GM18861 (cell line): ENCODE data around the gene PTPRE.
"Not testable (repeated sequence)": the region's sequence is repeated elsewhere in the genome, so short reads cannot be mapped to it uniquely, and the experiment has no call there.

Source experiments
- ATAC-seq: cut with Tn5 transposase; IDR thresholded peaks from one replicate; pipeline ENCODE4 v1.9.1; 2021; ENCODE audit not compliant: unreplicated experiment

Gene PTPRE

DNA sequence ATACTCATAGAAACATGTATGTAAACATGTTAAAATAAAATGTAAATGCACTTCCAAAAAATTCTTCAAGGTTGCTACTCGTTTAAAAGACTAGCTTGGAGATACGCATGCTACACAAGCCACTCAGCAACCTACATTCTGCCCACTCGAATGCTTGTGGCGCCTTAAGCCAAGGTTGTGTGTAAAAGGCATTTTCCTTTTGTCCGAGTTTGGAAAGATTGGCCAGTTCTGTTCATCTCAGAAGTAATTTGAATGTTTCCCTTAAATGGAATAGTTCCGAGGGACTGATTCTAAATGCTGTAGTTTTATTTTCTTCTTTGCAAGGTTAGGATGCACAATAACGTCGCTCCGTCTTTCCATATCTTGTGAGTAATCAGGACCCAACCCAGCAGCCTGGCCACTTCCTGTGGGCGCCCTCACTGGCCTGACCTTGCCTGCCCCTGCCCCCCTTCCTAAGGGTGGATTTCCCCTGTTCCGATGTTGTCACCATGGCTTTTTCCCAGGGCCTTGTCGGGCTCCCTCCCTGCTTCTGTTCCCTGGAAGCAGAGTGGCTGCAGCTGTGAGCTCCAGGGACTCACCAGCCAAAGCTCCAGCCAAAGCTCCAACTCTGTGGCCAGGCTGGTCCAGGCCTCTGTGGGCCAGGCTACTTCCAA is 70.6 kb downstream of the PTPRE start:
- ATAC-seq: no peak

DNA sequence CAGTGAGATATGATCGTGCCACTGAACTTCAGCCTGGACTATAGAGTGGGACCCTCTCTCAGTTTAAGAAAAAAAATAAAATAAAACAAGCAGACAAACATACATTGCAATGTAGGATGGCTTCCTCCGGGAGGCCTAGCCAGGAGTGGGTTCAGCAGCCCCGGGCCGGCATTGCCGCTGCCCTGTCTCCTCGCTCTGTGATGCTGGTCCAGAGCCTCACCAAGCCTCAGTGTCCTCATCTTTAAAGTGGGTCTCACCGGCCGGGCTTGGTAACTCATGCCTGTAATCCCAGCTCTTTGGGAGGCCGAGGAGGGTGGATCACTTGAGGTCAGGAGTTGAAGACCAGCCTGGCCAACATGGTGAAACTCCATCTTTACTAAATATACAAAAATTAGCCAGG is 71.6 kb downstream of the PTPRE start:
- no peak for ATAC-seq

DNA sequence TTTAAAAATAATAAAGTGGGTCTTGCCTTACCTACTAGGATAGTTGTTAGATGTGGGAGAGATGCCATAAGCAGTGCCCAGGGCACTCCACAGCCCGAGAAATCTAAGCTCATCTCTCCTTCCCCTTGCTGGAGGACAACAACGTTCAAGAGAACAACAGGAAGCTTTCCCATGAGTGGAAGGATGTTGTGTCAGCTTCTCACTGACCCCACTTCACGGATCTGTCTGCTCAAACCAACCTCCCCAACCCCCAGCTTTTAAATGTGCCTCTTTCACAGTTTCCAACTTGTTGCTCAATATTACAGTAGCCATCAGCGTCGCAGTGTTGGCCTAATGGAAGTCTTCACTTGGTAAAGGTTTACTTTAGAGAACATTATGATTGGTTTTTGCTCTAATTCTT is 72.1 kb downstream of the PTPRE start:
- no peak for ATAC-seq

DNA sequence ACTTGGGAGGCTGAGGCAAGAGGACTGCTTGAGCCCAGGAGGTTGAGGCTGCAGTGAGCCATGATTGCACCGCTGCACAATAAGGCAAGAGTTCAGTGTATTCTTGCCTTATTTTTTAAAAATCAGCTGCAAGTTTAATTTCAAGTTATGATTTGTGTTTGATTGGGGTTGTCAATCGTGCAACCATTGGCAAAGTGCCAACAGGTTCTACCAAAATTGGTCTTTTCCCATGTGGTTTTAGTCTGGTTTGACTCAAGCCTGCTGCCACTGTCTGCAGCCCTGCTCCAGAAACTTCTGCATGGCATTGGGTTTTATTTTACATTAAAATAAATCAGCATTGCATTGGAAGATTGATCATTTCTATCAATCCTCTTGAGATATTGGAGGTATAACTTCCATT is 72.7 kb downstream of the PTPRE start:
- no peak for ATAC-seq

DNA sequence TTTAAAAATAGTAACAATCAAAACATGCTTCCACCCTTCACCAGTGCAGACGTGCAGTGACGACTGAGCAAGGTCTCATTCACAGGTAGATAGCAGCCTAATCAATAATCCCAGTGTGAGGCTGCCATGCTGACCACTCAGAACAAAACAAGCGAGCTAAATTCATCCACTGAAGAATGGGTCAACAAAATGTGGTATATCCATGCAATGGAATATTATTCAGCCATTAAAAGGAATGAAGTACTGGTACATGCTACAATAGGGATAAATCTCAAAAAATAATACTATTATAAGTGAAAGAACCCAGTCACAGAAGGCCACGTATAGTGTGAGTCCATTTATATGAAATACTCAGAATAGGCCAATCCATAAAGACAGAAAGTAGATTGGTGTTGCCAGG is 74.0 kb downstream of the PTPRE start:
- no peak for ATAC-seq

DNA sequence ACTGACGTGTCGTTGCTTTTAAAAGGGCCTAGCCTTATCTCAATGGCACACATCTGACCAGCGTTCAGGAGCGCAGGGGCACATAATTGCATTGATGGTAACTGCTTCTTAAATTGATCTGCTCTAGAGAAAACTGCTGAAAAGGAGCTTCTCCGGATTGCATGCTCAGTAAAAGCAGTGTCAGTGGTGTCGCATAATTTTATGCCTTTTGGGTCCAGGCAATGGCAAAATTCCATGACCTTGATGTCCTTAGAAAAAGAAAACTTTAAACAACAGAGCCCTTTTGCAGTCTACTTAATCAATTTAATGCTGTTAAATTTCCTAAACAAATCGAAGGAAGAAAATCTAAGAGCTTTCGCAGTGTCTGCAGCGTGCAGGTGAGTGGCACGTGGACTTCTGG is 75.7 kb downstream of the PTPRE start:
- no peak for ATAC-seq

DNA sequence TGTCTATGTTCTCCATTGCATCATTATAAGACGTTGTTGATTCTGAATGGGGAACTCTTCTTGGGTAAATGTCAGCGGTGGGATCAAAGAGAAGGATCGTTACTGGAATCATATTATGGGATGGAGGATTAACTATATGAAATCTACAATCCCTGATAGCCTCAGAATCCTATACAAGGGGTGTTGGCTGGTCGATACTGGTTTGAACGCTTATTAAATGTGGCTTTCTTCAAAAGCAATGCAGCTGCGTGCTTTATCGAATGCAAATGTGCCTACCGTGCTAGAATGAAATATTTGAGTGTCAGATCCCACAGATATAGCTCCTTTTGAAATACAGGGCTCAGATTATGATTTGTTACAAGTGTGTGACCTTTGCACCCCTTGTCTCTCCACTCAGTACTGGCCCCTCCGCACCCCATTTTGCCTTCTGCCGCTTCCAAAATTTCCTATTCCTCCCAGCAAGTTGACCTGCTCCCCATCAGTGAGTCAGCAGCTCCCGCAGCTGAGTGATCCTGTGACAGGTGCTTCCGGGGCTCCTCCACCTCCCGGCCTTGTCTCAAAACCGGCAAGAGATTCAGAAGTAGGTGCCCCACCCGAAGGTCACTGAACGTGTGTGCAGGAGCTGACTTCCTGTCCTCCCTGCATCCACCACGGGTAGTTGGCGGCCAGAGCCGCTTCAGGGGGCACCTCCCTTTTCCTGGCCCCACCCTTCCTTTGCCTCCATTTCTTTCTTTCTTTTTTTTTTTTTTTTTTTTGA is 76.6 kb downstream of the PTPRE start:
- ATAC-seq: no peak

DNA sequence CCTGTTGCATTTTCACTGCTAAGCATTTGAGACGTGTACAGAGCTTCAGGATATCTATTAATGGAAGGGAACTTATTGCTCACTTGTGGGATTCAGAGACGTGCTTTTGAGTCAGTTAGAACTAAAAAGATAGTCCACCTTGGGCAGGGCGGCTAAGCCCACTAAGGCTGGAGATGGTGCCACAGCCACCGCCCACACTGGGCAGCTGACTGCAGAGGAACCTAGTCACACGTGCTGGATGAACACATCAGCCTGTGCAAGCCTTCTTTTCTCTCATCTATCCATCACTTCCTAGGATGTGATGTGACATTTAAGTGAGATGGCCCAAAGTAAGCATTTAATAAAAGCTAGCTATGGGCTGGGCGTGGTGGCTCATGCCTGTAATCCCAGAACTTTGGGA is 78.0 kb downstream of the PTPRE start:
- no peak for ATAC-seq

DNA sequence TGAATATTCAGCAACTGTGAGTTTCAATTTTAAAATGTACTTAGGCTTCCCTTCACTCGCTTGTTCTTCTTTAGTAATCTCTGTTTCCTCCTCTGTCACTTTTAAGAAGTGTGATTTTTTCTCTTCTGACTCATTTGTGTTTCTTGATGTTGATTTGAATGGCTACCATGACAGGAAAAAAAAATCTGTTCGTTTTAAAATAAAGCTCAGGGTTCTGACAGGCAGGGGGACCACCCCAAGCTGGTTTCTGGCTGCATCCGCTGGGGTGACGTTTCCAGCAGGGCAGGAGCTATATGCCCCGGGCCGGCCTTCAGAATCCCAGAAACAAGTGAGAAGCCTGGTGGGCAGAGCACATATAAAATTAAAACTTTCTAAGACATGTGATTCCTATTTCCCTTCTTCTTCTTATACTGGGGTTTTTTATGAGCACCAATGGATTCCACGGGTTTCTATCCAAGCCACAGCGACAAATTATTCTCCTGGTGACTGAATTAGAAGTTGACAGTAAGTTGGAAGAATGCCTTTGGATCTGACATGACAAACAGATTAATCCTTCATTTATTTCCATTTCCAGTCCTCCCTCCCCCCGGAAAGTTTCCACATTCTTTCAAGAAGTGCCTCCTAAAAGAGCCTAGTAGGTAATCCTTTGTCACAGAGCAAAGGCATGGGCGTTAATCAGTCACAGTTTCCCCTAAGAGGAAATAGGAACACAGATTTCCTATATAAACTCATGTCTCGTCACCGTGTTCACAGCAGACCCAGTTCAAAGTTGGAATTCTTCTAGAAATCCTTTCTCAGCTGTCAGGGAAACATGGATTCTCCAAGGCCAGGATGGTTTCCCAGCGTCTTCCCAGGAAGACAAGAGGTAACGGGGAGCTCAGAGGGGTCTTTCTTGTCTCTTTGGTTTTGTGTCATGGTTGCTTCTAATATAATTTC is 79.9 kb downstream of the PTPRE start:
- no peak for ATAC-seq

DNA sequence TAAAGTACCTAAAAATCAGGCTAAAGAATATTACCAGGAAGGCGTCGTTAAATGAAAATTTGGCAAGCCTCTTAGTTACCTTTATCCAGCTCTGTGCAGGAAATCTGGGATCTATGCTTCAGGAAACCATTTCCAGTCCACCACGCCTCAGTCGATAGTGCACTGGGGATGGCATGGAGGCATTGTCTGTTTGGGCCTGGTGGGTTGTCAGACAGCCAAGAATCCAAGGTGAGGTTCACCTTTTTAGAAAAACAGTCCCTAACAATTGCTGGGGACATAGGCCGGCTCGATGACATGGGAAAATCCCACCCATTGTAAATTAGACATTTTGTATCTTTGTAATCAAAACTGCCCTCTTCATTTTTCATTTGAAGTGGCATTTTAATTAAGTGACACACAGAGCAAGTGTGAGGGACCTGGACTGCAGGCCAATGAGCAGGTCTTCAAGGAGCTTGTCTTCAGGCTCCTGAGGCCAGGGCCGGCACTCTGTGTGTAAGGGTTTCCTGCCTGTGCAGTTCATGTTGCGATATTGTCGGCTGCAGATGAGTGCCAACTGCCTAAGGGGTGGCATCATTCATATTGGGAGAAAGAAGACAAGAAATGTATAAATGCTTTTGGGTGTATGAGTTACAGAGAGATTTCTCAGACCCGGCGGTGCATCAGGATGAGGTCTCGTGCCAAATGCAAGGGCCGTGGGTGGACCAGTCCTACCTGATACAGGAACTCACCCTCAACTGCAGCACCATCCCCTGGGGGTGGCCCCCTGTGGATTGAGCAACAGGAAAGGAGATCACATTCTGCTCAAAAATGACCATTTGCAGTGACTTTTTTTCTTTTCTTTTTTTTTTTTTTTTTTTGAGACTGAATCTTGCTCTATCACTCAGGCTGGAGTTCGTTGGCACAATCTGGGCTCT is 80.8 kb downstream of the PTPRE start:
- no peak for ATAC-seq

DNA sequence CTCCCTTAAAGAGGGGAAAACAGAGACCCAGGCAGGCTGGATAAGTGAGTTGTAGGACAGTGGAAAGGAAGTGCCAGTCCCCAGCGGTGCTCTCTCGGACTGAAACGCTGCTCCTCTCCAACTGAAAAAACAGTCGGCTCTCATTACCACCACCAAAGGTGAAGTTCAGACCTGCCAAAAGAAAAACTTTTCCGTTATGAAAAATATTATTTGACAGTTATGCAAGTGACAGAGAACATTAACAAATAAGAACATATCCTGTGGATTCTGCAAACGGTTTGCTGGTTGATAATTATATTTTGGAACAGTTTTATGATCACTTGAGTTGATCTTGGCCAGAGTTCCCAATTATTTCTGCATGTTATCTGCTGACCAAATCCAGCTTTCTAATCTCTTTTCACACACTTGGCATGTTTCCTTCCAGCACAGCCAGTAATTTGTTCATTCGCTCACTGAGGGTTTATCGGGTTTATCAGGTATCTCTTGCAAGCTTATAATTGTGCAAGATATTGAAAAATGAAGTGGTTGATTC is 82.6 kb downstream of the PTPRE start:
- no peak for ATAC-seq

DNA sequence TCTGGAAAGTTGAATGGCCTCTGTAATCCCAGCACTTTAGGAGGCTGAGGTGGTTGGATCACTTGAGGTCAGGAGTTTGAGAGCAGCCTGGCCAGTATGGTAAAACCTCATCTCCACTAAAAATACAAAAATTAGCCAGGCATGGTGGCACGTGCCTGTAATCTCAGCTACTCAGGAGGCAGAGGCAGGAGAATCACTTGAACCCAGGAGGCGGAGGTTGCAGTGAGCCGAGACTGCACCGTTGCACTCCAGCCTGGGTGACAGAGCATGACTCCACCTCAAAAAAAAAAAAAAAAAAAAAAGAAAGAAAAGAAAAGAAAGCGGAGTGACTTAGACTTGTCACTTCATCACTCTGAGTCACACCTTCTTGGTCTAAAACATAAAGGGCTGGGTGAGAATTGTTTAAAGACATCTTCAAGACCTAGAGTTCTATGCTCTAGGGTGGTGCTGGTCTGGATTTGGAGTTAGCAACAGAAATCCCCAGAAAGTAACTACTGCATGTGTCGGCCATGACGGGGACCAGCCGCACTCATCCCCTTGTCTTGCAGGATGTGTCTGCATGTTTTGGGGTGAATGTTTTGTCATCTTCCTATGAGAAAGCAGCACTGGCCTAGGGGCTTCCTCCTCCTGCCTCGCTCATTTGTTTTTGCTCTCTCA is 83.4 kb downstream of the PTPRE start:
- ATAC-seq: not testable (repeated sequence)

DNA sequence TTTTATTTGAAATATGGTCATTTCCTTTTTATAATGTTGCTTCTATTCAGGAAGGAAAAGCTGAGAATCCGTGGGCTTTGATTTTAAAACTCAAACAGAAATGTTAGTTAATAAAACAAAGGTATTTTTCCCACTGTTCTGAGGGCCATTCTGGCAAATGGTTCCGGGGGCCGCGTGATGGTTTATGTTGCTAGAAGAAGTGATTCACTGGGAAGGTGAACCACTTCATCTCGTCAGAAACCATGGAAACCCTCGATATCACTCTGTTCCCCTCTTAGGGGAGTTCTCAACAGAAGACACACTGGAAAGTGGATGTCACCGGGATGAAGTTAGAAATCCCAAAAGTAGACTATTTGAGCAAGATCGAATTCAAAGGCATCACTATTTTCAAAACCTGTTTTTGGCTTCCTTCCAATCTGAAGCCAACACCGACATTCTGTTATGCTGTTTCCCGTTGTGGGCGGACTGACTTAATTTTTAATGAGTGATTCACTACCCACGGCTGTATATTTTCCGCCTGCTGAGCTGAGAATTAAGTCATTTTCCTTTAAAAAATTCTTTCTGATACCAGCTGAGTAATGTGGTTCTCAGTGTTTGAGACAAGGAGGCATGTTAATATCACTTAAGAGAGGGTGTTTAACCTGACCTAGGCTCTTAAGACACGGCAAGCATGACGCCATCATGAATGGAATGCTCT is 84.1 kb downstream of the PTPRE start:
- no peak for ATAC-seq

DNA sequence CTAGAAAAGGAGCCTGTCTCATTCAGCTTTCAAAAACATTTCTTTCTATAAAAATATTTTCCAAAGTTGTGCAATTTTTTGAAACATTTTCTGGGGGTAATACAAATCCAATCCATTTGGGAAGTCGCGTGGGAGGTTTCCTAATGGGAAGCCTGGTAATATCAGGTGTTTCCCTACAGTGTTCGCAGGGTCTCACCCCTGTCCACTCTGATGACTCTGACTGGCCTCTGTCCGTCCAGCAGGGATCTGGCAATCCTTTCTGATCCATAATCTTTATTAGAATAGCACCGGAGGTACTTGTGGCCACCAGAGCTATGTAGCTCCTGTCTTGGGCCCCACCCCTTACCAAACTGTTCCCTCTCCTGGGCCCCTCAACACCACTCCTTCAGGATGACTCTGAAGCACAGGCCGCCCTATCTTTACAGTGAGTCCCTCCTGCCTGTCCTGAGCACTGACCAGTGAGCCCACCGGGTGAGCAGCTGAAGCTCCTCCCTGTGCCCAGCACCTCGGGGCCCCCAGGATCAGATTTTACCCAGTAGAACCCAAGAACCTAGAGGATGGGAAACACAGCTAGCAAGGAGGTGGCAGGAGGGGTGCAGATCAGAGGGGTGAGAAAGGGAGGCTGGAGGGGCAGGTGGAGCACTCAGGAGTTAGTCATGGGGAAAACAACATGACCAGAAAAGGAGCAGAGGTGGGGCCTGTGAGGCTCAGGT is 84.8 kb downstream of the PTPRE start:
- ATAC-seq: no peak

DNA sequence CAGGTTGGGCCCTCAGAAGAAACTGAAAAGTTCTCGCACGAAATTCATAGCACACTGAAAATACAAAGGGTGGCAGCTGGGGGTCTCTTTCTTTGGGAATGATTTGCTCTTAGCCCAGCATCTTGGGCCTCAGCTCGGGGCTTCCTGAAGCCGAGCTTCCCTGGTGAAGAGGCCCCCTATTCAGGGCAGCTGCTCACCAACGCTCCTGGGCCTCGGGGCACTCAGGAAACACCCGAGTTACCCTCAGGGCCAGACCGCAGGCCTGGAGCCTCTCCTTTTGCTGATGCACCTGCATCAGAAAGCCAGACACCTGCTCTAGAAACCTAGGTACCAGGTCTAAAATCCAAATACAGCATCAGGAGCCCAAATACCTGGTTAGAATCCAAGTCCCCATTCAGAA is 85.5 kb downstream of the PTPRE start:
- no peak for ATAC-seq

DNA sequence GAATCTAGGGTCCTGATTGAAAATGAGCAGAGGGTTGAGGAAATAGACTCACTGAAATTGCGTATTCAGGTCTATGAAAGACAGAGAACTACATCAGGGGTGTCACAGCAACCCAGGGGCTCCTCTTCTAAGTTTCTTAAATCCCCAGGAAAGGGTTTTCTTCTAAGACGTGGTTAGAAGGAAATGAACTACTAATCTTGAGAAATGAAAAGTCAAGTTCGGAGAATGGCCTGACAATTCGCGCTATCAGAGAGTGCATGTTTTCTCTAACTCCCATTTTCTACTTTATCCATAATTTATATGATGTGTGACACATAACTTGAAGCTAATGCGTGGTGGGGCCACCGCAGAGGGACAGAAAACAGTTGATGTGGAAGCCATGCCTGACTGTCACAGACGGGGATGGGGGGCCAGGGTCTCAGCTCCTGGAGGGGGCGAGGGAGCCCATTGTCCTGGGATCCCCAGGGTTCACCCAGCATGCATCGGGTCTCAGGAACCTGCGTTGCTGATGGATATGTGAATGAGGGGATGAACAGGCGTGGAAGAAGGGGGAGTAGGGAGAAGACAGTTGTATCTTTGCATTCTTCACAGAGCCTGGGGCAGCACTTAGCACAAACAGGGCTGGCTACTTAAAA is 86.3 kb downstream of the PTPRE start:
- ATAC-seq: no peak

DNA sequence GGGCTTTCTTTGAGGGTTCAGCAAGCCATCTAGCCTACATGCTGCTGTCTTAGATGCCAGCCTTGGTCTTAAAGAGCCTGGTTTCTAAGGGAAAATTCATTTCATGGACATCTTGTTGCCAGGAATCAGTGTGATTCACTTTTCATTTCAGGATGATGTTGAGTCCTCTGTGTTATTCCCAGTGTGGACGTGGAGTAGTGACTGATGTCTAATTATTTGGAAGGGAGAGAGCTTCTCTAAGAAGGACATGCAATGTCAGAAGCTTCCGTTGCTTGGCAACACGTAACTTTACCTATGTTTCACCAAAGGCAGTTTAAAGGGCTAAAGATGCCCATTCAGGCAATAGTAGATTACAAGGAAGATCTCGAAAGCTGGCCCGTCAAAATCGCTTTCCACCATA is 89.0 kb downstream of the PTPRE start:
- no peak for ATAC-seq

DNA sequence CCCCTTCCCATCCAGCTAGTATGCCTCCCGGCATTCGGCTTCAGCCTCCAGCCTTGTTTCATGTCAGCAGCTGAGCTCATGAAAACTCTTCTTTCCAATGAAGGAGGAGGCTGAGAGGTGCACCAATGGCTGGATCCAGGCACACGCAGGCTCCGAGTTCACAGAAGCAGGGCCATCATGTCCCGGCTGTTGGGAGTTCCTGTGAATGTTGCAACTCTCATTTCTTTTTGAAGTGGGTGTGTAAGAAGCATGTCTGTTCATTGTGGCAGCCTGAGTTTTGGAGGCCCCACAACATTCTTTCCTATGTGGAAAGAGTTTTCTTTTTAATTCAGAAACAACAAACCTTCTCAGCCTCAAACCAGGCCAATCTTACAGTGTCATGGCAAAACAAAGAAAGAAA is 89.7 kb downstream of the PTPRE start:
- ATAC-seq: no peak
